Ovary (tissue), 9 donors: ENCODE data around the gene PPP1R9A. TPM values are rescaled to one million over a fixed set of nuclear protein-coding genes. Genes with fewer than 3 reads are reported as not detected.

Experiments used
- DNase-seq, 5 donors: peaks; one replicate each; pipeline ENCODE4 v3.0.0-alpha.2; 2019 to 2020
- H3K27ac ChIP-seq, 2 donors: fragments of 200-600 bp; one replicate each; pipeline versions ENCODE4 v1.5.1 to v1.8.0; 2019 to 2022
- H3K27me3 ChIP-seq: fragments of 200-600 bp; one replicate; pipeline ENCODE4 v1.8.0; 2022
- H3K36me3 ChIP-seq: fragments of 200-600 bp; sonication (generic); one replicate; pipeline ENCODE4 v1.5.1; 2019
- H3K4me1 ChIP-seq: one replicate; pipeline ENCODE4 v1.8.1; 2013; ENCODE audit warnings: mild to moderate bottlenecking, moderate library complexity; ENCODE audit not compliant: insufficient read depth
- H3K4me3 ChIP-seq: fragments of 200-600 bp; sonication (generic); one replicate; pipeline ENCODE4 v1.5.1; 2017
- H3K9me3 ChIP-seq, 2 donors: fragments of 200-600 bp in 1 of 2; sonication (generic) in 1 of 2; one replicate each; pipeline versions ENCODE4 v1.5.1 to v1.8.1; 2013 to 2019; ENCODE audit warnings: mild to moderate bottlenecking in 1 of 2, moderate library complexity in 1 of 2
- EP300 ChIP-seq: sonication (generic); formaldehyde crosslinking; IDR thresholded peaks from one replicate; pipeline ENCODE4 v1.6.1; 2017; ENCODE audit warnings: antibody characterized with exemption
- POLR2A ChIP-seq: fragments of 450-650 bp; IDR thresholded peaks from one replicate; pipeline ENCODE4 v1.6.1; 2017; ENCODE audit warnings: antibody characterized with exemption, mild to moderate bottlenecking, moderate library complexity
- WGBS, 3 donors: extraction: QIAGEN DNeasy Blood & Tissue Kit in 1 of 3; methylation state at CpG; one replicate each; pipeline versions ENCODE4 v1.1.5 to v1.1.7; 2013 to 2017; 5-methylcytosine and 5-hydroxymethylcytosine counted together
- intact Hi-C, 4 donors: fragments of 100-400 bp; cut with DNase I; formaldehyde crosslinking; loops; one replicate each; pipeline versions ENCODE4 v1.11.0 to v1.15.1; 2022 to 2023
- polyA plus RNA-seq, 2 donors: library from polyadenylated mRNA; stranded (reverse); fragments of 200-250 nt in 1 of 2; fragments of 350-450 nt in 1 of 2; fragmentation: Illumina TruSeq in 1 of 2; extraction: RNeasy Lipid Tissue Mini Kit (QIAGEN cat#74804) in 1 of 2; gene quantifications; one replicate each; pipeline ENCODE4 v1.2.3, GENCODE V29; 2013 to 2014
- total RNA-seq, 7 donors: library from RNA; depleted of rRNA in 2 of 7; stranded (reverse); fragments of >200 nt in 2 of 7; fragmentation: NEBNext Ultra II Directional in 3 of 7; extraction: Animal tissue kit (Norgen Biotek cat#: 25700) in 3 of 7; gene quantifications; one replicate each; pipeline versions ENCODE4 v1.1.0 to v1.2.4, GENCODE V29; 2016 to 2023
- TF ChIP-seq, protein P1 (sequence below), 3 donors: fragments of 450-650 bp in 2 of 3; fragments of 200-600 bp in 1 of 3; IDR thresholded peaks; one replicate each; pipeline versions ENCODE4 v1.5.1 to v1.8.0; 2016 to 2022; ENCODE audit warnings: antibody characterized with exemption in 3 of 3, mild to moderate bottlenecking in 1 of 3
- donor health status: DM: no; HTN: no; CAD: no; lungs with moderate emphysema.
- donor health status: DM: no; HTN: no; CAD: no.
- donor health status: Bipolar disorder and iron deficiency.
- donor health status: DM: yes; HTN: yes; CAD: no.
- donor health status: DM: no; HTN: no; CAD: no.
- donor health status: DM: yes; HTN: yes; CAD: no.

The PPP1R9A gene
- total and polyA plus RNA-seq, 9 donors, result 2.4 to 32.2 (median 11.2) TPM

DNA sequence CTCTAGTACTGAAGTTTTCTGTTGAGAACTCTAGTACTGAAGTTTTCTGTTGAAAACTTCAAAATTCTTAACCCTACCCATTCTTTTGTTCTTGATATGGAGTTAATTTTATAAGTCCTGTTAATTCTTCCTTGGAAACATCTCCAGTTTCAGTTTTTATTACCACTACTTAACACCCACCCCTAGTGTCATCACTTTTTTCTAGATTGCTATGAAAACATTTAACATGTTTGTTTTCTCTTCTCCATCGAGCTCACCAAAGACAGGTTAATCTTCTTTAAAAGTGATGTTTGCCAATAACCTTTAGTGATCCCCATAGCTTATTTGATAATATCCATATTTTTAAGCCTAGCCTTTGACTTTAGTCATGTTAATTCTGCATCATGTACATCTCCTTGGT is 147.9 kb downstream of the PPP1R9A start:
- Histone ChIP-seq H3K4me1 (no peaks in the 10 kb centered on the region), H3K27ac (no peak overlapping the region), H3K27me3 (no peaks in the 10 kb centered on the region), H3K4me3 (no peak overlapping the region), H3K36me3 (no peaks in the 10 kb centered on the region), H3K9me3 (no peaks in the 10 kb centered on the region)
- intact Hi-C loops, result no loop called here
- TF ChIP-seq EP300 (no peak), POLR2A (no peak)
- TF ChIP-seq, protein P1, sequence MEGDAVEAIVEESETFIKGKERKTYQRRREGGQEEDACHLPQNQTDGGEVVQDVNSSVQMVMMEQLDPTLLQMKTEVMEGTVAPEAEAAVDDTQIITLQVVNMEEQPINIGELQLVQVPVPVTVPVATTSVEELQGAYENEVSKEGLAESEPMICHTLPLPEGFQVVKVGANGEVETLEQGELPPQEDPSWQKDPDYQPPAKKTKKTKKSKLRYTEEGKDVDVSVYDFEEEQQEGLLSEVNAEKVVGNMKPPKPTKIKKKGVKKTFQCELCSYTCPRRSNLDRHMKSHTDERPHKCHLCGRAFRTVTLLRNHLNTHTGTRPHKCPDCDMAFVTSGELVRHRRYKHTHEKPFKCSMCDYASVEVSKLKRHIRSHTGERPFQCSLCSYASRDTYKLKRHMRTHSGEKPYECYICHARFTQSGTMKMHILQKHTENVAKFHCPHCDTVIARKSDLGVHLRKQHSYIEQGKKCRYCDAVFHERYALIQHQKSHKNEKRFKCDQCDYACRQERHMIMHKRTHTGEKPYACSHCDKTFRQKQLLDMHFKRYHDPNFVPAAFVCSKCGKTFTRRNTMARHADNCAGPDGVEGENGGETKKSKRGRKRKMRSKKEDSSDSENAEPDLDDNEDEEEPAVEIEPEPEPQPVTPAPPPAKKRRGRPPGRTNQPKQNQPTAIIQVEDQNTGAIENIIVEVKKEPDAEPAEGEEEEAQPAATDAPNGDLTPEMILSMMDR (IDR thresholded peaks at IDR 0.05), result no peak
- DNase-seq, result no peak
- 35 to 43% (median 38%) methylated on average over 1 of the region's 1 CpG for WGBS, 3 donors

DNA sequence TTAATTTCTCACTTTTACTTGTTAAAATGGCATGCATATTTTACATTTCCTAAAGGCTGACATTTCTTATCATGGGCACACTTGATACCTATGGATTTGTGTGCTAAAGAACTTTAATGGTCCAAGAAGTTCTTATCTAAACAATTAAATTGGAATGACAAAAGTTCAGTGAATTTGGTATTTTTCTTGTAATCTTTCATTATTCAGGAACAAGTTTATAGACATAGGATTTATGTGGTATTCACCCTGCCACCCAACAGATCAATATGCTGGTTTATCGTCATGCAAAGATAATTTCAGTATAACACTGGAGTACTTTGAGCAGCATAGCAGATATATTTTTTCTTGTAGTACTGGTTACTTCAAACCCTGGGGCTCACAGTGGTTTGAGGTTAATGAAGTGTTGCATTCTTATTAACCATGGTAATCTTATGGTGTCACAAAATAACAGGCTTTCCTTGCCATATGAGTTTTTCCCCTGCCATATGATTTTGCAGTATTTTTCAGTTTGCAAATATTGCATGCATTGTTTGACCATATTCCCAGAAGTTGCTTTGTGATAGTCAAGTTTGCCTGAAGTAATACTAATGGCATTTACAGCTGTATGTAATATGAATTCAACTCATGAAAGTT is 148.8 kb downstream of the PPP1R9A start:
- Histone ChIP-seq H3K4me3 (no peak overlapping the region), H3K36me3 (no peaks in the 10 kb centered on the region), H3K9me3 (no peaks in the 10 kb centered on the region), H3K27ac (no peak overlapping the region), H3K27me3 (no peaks in the 10 kb centered on the region), H3K4me1 (no peaks in the 10 kb centered on the region)
- 88 to 94% (median 88%) methylated on average over 1 of the region's 1 CpG for WGBS, 3 donors
- no peak for DNase-seq
- intact Hi-C loops, result no loop called here
- no peak for TF ChIP-seq EP300
- TF ChIP-seq POLR2A, result no peak
- TF ChIP-seq, protein P1 (IDR thresholded peaks at IDR 0.05), result no peak

DNA sequence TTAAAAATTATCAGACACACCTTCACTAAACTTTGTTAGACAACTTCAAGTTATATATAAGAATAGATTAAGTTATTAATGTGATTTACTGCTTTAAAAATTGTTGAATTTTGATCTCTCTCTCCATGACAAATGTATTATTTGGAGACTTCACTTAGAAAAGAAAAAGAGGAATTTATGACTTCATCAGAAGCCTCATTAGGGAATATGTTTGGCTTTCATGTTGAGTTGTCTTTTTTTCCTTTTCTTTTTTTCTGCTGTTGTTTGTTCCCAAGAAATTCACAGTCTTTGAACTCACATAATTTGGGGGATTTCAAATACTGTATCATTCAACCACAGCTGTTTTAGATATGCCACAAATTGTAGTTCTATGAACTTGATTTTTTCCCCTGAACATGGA is 149.5 kb downstream of the PPP1R9A start:
- no peaks in the 10 kb centered on the region for H3K27me3 ChIP-seq
- TF ChIP-seq POLR2A (no peak), EP300 (no peak)
- TF ChIP-seq, protein P1 (IDR thresholded peaks at IDR 0.05), result no peak
- no peaks in the 10 kb centered on the region for H3K9me3 ChIP-seq
- intact Hi-C loops, result no loop called here
- no peak overlapping the region for H3K27ac ChIP-seq
- no peak for DNase-seq
- no peak overlapping the region for H3K4me3 ChIP-seq
- no peaks in the 10 kb centered on the region for H3K36me3 ChIP-seq
- H3K4me1 ChIP-seq, result no peaks in the 10 kb centered on the region

DNA sequence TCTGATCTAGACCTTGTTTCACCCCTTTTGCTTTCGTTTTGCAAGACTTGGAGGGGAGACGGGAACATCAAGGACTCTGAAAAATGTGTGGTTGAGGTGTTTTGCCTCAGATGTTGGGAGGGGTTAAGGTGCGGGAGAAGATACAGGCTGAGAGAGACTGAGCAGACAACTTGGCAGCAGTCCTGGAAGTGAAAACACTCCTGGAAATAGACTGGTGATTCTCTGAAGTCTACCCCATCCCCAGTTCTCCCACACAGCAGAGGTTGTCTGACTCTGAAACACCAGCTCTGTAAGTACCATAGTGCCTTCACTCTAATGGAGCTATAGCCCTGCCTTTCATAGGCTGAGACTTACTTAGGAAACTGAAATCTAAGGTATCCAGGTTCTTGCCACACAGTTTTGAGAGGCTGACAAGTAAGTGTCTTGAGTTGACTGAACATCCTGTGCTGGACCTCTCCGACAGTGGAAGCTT is 152.5 kb downstream of the PPP1R9A start:
- intact Hi-C loops, result no loop called here
- 40 to 44% (median 42%) methylated on average over 4 of the region's 4 CpGs for WGBS, 3 donors
- peak in 1 of 5 donors; percentile 15 for DNase-seq
- H3K36me3 ChIP-seq, result no peaks in the 10 kb centered on the region
- H3K27me3 ChIP-seq, result no peaks in the 10 kb centered on the region
- H3K9me3 ChIP-seq, result no peaks in the 10 kb centered on the region
- TF ChIP-seq, protein P1 (IDR thresholded peaks at IDR 0.05), result no peak
- TF ChIP-seq EP300 (no peak), POLR2A (no peak)
- no peaks in the 10 kb centered on the region for H3K4me1 ChIP-seq
- H3K27ac ChIP-seq, result no peak overlapping the region
- H3K4me3 ChIP-seq, result no peak overlapping the region
